Measurements from ENCODE around the gene ANKMY1.

DNA sequence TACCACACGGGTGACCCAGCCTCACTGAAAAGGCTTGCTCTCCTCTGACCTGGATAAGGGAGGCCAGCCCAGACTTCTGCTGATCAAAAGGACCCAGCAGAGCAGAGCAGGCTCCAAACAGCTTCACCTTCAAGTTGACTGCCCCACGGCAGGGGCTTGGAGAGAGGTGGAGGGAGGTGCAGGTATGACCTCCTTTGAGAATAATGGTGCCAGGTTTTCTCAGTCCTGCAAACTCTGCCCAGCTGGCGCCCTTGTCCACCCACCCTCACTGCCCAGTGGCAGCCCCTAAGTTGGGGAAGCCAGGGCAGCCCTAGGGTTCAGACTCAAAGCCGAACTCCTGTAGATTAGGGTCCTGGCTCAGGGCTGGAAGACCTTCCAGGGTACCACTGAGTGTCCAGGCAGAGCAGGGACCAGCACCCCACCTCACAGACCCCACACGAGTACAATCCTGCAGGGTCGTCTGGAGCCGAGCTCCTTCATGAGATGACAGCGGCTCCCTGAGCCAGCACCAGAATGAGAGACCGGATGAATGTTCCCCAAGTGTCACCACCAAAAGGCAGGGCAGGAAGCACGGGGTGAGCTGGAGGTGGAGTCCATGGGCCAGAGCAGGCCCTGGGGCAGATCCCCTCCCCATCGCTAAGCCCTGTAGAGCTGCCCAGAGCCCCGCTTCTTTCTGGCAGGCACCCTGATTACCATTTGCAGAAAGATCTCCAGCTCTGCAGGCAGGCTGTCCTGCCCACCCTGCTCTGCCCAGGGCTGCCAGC, 125.9 kb downstream of the ANKMY1 start:
- TF ChIP-seq, protein P1, sequence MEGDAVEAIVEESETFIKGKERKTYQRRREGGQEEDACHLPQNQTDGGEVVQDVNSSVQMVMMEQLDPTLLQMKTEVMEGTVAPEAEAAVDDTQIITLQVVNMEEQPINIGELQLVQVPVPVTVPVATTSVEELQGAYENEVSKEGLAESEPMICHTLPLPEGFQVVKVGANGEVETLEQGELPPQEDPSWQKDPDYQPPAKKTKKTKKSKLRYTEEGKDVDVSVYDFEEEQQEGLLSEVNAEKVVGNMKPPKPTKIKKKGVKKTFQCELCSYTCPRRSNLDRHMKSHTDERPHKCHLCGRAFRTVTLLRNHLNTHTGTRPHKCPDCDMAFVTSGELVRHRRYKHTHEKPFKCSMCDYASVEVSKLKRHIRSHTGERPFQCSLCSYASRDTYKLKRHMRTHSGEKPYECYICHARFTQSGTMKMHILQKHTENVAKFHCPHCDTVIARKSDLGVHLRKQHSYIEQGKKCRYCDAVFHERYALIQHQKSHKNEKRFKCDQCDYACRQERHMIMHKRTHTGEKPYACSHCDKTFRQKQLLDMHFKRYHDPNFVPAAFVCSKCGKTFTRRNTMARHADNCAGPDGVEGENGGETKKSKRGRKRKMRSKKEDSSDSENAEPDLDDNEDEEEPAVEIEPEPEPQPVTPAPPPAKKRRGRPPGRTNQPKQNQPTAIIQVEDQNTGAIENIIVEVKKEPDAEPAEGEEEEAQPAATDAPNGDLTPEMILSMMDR (IDR thresholded peaks at IDR 0.05), result no peak
- TF ChIP-seq POLR2A (IDR thresholded peaks at IDR 0.05), result no peak
